GM18502 (cell line): ENCODE results near the gene SORCS2.

Experiments
- ATAC-seq: cut with Tn5 transposase; IDR thresholded peaks from one replicate; pipeline ENCODE4 v1.9.1; 2021; ENCODE audit warnings: mild to moderate bottlenecking; ENCODE audit not compliant: unreplicated experiment, poor library complexity

SORCS2 gene

DNA sequence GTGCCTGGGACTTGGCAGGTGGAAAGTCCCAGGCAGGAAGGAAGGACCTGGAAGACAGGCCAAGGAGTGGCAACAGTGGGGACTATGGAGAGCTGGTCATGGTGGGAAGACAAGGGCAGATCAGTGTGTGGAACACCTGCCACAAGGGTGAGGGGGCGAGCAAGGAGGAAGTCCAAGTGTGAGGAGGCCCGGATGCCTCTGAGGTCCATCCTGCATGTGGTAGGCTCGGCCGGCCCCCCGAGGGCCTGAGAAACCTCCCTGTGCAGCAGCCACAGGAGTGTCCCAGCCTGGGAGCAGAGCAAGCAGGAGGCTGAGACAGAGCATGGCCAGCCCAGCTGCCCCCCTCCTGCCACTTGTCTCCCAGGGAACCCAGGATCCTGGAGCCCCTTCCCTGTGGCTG lies 282.9 kb downstream of the SORCS2 start:
- ATAC-seq, result no peak

DNA sequence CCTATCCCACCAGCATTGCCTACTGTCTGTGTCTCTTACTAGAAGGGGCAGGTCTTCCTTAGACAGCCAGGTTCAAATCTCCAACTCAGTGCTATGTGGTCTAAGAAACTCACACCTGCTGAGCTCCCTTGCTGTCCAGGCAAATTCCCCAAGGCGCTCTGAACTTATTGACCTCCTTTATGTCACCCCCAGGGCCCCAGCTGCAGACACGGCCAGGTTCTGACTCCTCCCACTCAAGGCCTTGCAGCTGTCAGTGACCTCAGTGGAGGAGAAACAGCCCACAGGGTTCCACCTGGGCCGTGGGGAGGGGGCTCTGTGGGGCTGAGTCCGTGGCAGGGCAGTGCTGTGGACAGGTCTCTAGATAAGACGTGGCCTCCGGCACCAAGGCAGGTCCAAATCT lies 284.5 kb downstream of the SORCS2 start:
- no peak for ATAC-seq

DNA sequence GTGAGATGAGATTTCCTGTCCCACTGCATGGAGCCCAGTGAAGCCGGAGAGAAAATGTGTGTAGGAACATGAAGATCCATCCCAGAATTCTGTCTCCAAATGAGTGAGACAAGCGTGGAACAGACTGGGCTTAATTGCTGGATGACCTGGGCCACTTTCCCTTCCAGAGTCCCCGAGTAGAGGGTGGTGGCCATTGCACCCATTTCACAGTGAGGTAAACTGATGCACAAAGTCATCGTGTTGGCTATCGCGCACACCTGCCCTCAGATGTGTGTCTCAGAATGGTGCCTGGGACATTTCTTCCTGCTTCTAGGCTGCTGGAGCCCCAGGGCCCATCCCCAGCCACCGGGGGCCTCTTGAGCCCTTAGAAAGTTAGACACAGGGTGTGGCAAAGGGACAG lies 285.4 kb downstream of the SORCS2 start:
- ATAC-seq, result no peak

DNA sequence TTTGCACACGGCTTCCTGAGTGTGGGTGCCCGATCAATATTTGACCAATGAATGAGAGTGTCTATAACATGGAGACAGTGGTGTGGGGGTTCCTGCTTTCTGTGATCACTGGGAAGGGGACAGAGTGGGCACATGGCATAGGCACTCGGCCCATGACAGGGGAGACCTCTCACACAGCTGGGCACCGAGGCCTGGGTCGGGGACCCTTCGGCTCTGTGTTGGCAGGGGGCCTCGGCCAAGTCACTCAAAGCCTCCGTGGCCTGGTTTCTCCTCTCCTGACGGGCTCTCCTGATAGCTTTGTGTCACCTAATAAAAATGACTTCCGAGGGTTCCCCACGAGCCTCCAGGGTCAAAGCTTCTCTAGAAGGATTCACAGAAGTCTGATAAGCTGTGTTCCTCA lies 286.3 kb downstream of the SORCS2 start:
- no peak for ATAC-seq

DNA sequence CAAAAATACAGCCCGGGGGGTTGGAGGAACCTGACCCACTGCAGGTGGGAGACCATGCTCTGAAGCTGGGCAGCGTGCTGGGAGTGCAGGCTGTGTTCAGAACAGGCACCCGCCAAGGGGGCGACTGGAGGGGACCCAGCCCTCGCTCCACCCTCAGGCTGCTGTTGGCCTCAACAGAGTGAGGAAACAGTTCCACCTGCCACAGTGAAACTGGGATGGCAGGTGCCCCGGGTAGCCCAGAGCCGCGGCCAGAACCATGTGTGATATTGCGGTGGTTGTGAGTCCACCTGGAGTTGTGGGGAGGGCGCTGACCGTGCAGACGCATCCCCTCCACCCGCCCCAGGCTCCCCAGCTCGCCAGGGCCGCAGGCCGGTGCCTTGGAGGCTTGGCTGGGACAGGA lies 288.1 kb downstream of the SORCS2 start:
- ATAC-seq, result no peak

DNA sequence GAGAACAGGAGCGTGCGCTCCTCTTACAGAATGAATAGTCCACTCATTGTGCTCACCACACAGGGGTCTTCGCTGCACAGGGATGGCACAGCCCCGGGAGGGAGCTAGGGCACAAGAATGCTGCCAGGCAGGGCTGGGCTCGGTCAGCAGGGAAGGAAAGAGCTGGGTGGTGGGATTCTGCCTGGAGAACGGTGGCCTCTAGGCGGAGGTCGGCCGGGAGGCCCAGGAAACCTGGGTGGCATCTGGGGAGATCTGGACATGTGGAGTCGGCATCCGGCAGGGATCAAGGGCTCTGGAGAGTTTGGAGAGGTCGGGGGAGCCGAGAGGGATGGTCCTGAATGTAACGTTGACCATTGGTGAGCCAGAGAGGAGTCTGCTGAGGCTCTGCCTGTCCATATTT lies 288.9 kb downstream of the SORCS2 start:
- ATAC-seq, result no peak

DNA sequence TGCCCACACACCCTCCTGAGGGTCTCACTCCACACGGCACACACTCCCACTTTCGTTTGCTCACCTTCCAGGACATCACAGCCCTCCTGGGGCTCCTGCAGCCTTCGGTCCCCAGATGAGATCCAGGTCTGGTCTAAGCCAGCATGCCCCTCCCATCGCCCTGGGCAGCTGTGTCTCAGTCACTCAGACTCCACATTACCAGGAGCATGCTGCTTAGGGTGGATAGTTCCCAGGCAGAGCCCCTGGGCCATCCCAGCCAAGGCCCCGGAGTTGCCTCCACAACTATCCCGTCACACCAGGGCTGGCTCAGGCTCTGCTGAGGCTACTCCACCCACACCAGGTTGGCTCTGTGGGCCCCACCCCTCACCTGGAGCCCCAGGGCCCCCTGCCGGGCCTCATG lies 292.8 kb downstream of the SORCS2 start:
- no peak for ATAC-seq

DNA sequence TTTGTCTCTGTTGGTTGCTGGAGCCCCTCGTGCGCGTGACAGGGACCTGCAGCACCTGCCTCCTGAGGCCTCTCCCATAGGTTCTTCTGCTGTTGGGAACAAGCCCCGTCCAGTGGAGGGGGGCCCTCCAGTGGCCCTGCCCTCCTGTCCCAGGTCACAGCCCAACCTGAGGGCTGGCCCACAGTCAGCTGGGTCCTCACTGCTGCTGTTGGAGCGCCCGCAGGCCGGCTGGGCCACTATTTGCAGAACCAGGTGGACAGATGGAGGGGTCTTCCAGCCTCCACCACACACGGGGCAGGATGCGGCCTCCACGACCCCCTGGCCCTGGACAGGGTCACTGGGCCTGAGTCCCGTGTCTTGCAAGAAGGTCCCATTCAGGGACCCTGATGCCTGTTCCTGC lies 293.8 kb downstream of the SORCS2 start:
- no peak for ATAC-seq

DNA sequence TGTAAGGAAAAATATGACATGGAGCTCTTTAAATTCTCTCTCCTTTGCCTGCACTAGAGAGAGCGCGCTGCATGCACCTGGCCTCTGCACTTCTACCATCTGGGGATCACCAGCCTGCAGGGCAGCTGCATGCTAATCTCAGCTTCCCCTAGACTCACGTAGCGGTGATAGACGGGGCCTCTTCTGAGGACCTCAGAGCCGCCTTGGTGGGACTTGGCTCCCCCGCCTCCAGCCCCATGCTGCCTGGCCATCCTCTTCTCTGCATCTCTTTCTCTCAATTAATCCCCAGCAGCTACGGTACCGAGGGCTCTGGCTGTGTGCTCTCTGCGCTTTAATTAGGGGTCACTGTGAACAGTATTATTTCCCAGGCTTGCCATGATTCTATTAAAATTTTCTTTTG lies 295.2 kb downstream of the SORCS2 start:
- ATAC-seq, result no peak

DNA sequence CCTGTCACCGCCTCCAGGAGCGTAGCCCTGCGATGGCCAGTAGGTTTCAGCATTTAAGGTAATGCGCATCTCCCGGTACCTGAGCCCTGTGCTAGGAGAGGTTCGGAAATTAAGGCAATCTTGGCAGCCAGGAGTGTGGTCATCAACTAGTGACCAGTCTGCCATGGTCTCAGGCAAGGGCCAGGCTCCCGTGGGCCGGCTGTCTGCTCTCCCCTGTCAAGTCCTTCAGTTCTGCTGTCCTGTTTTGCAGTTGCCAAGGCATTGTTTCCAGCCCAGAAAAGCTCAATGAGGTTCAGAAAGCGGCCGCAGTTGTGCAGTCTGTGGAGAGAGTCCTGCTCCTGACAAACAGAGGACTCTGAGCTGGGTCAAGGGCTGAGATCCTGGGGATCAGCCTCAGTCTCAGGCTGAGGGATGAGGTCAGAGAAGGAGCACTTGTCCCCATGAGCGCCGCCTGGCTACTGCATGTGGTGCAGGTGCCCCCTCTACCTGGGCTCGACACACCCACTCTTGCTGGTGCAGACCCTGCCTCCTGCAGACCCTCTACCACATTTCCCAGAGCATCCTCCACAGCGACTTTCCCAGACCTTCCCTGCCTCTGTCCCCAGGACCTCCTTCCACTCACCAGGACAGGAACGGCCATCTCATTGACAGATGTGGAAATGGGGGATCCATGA lies 295.8 kb downstream of the SORCS2 start:
- no peak for ATAC-seq

DNA sequence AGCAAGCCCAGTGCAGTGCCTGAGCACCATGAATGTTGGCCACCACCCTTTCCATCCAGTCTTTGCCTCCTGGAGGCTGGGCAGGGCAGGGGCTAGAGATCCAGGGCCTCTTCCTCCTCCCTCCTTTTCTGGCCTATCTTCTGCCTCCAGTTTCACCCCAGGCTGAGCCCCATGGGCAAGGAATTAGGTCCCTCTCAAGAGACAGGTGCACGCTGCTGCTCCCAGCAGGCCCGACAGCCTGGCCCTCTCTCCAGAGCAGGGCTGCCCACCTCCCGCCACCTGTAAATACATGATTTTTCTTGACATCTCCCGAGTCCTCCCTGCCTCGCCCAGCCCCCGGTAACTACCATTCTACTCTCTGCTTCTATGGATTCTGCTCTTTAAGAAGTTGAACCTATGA lies 299.6 kb downstream of the SORCS2 start:
- no peak for ATAC-seq

DNA sequence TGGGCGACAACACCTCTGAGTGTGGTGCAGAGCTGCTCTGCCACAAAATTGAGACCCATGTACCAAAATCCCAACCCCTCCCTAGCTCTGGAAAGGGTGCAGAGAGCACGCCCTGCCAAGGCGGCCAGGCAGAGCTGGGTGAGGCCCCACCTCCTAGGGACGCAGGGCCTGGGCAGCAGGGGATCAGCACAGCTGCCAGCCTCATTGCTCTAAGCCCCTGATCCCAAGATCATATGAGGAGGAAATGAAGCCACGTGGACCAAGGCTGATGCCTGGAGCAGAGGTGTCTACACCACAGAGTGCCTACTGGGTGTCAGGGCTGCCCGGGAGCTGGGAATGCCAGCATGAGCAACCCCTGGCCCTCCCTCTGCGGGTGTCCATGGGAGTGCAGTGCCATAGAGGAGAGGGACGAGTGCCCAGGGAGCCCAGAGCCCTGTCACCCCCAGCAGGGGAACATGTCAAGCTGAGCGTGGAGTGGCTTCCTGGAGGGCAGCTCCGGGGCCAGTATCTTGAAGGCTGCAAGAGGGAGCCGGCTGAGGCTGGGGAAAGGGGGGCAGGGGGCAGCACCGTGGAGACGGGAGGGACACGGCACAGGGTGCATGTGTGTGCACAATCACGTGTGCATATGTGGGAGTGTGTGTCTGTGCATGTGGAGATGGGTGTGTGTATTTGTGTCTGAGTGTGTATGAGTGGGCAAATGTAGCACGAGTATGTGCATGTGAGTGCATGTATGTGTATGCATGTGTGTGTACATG lies 306.3 kb downstream of the SORCS2 start:
- no peak for ATAC-seq

DNA sequence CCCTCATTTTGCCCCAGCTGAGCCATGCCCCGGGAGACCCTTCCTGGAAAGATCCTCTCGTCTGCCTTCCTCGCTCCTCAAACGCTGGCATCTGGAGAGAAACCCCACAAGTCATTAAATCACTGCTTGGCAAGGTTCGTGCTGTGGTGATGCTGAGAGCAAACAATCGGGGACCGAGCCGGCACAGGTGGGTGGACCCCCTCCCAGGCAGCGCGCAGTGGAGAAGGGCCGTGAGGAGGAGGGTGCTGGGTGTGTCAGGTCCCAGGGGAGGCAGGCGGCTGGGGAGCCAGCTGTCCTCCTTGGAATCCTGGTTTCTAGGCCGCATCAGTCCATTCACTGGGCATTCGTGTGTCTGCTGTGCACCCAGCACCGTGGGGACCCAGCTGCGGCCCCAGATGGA lies 307.3 kb downstream of the SORCS2 start:
- no peak for ATAC-seq

DNA sequence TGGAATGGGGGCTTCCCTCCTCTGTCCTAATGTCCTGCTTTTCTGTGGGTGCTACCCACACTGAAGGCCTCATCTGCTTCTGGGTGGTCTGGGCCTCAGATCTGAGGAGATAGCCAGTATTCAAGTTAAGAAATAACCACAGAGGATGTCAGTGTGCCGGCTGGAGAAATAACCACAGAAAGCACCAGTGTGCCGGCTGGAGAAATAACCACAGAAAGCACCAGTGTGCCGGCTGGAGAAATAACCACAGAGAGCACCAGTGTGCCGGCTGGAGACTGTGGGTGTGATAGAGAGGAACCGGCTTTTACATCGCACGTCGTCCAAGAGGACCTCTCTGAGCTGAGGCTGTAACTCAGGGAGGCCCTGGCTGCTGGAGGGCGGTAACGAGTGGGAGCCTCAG lies 308.1 kb downstream of the SORCS2 start:
- ATAC-seq, result no peak

DNA sequence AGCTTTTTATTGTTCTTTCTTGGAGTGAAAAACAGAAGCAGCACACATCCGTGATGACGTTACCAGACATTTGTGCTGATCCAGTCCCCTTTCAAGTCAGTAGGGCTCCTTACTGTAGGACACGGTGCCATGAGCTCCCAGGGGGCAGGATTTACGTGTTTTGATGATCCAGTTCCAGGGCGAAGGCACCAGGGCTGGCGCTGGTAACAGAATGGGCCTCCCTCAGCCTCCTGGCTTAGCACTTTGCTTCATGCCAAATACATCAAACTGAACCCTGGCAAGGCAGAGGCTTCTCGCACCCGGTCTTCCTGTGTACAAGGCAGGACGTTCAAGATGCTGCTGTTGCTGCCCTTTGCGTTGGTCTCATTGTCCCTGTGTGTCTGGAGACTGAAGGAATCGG lies 309.0 kb downstream of the SORCS2 start:
- no peak for ATAC-seq

DNA sequence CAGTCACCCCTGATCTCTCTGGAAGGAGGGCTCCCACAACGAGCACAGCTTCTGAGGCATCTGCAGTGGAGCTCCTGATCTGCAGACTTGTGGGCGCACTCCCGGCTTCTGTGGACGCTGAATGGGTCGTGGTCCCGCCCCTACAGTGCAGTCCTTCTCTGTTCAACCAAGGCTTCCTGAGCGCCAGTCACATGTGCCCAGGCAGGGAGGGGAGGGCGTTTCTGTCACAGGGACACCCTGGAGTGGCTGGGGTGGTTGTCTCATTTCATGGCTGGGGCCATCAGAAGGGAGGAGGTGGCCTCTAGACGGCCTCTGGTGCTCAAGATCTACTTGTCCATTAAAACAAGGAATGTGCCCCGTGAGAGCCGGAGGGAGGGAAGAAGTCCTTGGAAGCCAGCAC lies 309.5 kb downstream of the SORCS2 start:
- no peak for ATAC-seq

DNA sequence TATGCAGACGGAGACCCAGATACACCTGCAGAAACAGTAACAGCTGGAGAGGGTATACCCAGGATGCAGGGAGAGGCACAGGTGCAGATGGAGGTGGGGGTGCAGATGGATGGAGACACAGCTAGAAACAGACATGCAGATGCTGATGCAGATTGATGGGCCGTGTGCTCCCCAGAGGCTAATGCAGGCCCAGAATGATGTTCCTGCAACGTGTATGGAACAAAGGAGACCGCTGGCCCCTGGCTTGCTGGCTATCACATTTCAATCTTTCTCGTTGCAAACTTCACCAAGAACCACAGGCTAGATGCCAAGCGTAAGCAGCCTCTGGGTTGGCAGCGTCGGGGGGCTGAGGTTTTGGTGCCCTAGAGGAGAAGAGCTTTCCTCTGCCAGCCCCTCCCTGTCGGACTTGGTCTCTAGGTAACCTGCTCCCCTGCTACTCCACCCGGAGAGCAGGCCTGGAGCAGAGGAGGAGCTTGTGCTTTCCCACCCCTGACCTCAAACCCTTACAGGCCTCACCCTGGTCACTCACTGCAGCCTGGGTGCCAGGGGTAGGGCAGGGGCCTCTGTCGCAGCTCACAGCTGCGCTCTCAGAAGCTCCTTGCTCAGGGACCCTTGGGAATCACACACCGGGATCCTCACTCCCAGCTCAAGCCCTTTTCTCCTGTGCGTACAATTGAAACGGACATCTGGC lies 311.4 kb downstream of the SORCS2 start:
- no peak for ATAC-seq

DNA sequence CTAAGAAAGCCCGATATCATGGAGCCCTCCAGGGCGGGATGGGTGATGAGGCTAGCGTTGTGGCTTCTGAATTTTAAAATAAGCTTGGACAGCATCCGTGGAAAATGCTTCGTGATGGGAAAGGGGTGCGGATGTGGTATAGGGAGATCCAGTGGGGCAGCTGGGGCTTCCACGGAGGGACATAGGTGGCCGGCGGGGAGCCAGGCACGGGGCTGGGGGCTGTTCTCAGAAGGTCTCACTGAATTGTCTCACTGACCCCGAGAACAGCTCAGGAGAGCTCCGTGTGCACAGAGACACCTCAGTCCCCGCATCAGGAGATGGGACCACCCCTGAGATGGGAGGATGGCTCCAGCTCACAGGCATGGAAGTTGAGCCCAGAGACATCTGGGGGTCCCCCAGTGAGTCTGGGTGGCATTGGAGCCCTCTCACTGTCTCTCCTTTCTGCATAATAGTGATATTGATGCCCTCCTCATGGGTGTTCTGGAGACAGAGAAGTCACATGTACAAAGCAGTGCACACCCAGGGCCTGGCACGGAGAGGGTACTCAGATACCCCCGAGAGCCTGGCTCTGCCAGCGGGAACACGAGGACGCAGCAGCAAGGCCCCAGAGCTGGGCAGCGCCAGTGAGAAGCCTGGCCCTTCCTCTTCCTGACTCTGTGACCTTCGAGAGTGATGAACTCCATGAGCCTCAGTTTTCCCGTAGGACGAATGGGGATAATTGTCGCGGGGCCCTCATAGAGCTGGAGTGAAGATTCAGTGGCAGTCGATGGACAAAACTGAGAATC lies 313.0 kb downstream of the SORCS2 start:
- ATAC-seq, result no peak

DNA sequence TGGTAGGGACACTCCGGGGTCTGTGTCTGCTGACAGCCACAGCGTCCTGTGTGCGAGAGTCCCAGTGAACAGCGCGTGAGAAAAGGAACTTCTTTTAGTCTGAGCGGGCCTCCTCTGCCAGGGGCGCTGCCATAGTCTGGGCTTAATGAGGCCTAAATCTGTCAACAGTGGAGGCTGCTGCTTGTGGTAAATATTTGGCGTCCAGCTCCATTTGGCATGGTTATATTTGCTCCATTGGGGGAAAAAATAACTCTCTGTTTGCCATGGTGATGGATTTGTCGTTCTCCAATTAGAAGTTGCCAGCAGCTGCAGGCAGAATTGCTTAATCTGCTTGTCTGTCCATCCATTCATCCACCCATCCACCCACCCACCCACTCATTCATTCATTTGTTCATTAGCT lies 313.8 kb downstream of the SORCS2 start:
- ATAC-seq, result no peak

DNA sequence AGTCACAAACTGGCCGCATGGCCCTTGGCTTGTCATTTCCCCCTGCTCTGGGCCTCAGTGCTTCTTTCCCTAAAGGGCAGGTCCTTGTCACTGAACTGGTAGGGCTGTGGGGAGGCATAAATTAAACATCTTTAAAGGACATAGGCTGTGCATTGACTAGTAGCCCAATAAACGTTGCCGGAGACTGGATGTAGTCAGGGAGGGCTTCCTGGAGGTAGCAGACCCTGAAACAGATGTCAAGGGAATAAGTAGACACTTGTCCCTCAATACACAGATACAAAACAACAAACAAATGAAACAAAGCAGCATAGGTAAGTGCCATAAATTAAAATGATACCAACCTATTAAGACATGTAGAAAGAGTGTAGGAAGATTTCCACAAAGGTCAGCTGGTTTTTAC lies 314.2 kb downstream of the SORCS2 start:
- ATAC-seq, result no peak

DNA sequence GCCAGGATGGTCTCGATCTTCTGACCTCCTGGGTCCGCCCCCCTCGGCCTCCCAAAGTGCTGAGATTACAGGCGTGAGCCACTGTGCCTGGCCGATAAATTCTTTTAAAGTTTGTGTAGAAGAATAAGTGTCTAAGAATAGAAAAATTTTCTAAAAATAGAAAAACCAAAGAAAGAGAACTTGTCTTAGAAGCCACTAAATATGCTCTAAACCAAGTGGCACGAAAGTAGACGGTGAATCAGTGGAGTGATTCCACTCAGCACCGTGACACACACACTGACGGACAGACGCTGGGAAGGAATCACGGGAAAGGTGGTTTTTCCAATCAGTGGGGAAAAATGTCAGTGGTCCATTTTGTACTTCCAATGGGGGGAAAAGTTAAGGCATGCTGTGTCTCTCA lies 315.0 kb downstream of the SORCS2 start:
- no peak for ATAC-seq
